ENCODE data around the gene EFCAB8.

EFCAB8 gene

DNA sequence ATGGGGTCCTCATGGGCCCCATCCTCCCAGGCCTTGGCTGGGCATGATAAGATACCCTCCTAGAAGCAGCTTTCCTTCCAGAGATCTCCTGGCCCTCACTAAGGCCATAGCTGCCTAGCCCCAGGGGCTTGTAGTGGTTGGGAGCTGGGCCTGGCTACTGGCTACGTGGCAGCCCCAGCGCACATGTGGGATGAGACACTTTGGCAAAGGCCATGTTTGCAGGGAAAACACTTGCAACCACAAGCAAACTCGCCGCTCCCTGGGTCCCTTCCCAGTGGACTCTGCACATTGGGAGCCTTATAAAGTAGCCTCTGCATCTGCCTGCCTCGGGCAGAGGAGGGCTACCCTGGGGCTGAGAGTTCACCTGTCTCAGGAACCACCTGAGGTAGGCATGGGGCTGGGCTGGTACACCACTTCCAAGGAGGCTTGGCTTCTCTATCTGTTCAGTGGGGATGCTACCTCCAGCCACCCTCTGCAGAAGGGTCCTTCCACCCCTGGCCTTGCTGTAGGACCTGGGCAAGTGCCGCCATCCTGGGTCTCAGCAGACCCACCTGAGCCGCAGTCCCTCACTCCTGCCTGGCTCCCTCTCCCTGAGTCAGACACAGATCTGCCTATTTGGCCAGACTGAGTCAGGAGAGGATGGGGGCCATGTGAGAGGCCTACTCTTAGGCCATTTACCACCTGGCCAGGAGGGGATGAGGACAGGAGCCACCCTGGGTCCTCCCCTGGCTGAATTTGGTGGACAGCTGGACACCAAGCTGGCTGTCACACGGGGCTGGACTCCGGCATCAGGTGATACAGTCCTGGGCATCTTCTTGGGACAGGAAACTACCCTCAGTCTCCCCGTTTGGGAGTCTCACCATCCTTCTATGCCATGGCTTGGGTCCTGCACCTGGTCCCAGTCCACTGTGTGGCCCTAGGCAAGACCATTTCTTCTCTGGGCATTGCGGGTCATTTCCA lies 148.9 kb downstream of the EFCAB8 start, which contains the start of gene BPIFB2:
TSS of gene BPIFB2 (plus strand) at position 329 of the 960 bp plus-strand sequence. CDS start 871 bp downstream, outside the sequence.
- DNase-seq (ENCODE audit: low spot score) = no peak

- no peak for DNase-seq (ENCODE audit: low spot score)
Measured at GRCh38 chr20:33008336-33009213, 149.9 kb downstream of the EFCAB8 start.

DNA sequence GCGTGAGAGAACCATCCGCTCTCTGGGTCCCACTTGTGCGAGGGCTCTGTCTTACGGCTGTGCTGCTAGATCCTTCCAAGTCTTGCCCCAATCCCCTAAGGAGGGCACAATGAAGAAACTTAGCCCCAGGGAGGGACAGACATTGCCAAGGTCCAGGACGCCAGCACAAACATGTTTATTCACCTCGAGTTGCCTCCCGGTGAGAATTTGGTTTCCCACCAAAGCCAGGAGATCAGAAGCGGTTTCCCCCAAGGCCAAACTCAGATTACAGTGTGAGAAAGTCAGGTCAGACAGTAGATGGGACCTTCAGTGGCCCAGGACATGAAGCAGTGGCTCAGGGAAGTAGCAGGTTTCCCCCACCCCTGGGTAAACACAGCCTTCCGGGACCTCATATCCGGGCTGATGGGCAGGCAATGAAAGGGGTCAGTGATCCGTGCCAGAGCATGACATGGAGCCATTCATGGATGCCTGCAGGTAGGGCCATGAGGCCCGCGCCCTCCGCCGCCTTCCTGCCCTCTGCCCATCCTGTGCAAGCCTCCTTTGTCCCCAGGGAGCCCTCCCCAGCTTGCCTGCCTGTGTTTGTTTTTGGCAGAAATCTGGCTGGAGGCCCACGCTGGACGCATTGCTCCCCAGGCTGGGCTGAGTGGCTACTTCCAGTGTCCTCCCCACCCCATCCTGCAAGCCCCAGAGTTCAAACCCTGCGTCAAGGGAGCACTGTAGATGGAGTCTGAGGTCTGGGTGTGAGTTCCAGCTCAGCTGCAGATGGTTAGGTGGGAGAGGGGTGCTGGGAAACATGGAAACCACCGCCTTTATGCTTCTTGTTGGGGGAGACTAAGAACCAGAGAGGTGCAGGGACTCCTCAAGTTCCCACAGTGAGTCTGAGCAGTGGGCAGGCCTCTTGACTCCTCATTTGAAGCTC lies 150.8 kb downstream of the EFCAB8 start:
- no peak for DNase-seq (ENCODE audit: low spot score)

- DNase-seq (ENCODE audit: low spot score) = no peak
Measured at GRCh38 chr20:33010133-33010504, 151.4 kb downstream of the EFCAB8 start.

GRCh38 chr20:33010674-33011449 lies 152.1 kb downstream of the EFCAB8 start:
- no peak for DNase-seq (ENCODE audit: low spot score)

Measured in CD4-positive, alpha-beta T cell treated with Interleukin-15 for 4 hours (primary cell).